Measurements from ENCODE around the gene RSPO4. TPM values are rescaled to one million over a fixed set of nuclear protein-coding genes. Genes with fewer than 3 reads are reported as not detected.

The RSPO4 gene
- total RNA-seq, 2 experiments from 2014 or later: 0.14 to 0.25 TPM

GRCh38 chr20:916125-916799 is 85.8 kb downstream of the RSPO4 start, which contains the start of gene ANGPT4:
ANGPT4 (minus strand) TSS chr20:916334; CDS start chr20:916214, 120 bp downstream.
- Mint-ChIP-seq H3K4me3 (no peak within 1 kb of the TSS), H3K27me3 (peaks cover 19% of the 10 kb centered on the region), H3K9me3 (no peaks in the 10 kb centered on the region), H3K36me3 (ENCODE audit: low read depth) (no peaks in the 10 kb centered on the region), H3K27ac (no peak within 1 kb of the TSS), H3K4me1 (ENCODE audit: low read depth) (no peaks in the 10 kb centered on the region)
- intact Hi-C loops (cut with DNase I, micrococcal nuclease): no loop called here
- ATAC-seq (ENCODE audit: poor library complexity) (no peak), DNase-seq (no peak)
- CTCF ChIA-PET: no interaction called here
- POLR2A ChIA-PET: no interaction called here
- no peaks in the 10 kb centered on the region for H3K36me3 ChIP-seq (ENCODE audit: insufficient read depth, low read length)
- TF ChIP-seq CTCF (IDR thresholded peaks at IDR 0.05): no peak
- H3K4me1 ChIP-seq (ENCODE audit: insufficient read depth, low read length): no peaks in the 10 kb centered on the region
- no peak within 1 kb of the TSS for H3K4me3 ChIP-seq (ENCODE audit: low read length)
- no peak within 1 kb of the TSS for H3K27ac ChIP-seq (ENCODE audit: low read depth in 1 of 2, low read length in 2 of 2)
- H3K27me3 ChIP-seq (ENCODE audit: control insufficient read depth in 1 of 2, insufficient read depth in 2 of 2, low read length in 2 of 2): no peaks in the 10 kb centered on the region
- H3K9me3 ChIP-seq (ENCODE audit: control insufficient read depth in 1 of 2, insufficient read depth in 1 of 2, low read length in 2 of 2): no peaks in the 10 kb centered on the region

DNA sequence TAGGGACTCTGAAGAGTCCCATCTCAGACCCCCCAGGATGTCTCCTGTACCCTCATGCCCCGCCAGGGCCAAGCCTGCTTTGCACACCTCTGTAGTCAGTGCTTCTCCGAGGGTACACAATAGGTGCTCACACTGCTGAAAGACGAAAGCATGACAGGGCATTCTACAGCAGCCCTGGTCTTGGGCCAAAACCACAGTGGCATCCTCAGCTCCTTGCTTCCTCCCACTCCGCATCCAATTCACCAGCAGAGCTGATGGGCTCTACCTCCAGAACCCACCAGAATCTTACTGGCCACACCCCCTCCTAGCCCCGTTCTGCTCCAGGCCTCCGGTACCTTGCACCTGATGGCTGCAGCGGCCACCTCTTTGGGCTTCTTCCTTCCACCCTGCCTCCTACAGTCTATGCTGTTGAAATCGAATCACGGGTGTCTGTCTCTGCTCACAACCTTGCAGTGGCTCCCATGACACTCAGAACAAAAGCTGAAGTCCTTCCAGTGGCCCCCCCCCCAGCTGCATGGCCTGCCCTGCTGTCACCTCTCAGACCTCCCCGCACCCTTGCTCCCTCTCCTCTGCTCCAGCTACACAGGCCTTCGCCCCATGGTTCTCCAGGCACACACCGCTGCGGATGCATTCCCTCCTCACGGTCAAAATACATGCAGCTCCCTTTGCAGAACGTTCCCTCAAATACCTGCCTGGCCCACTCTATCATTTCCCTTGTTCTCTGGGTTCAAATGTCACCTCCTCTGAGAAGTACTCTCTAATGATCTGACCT is 87.2 kb downstream of the RSPO4 start:
- Mint-ChIP-seq H3K4me3 (no peak overlapping the region), H3K36me3 (ENCODE audit: low read depth) (no peaks in the 10 kb centered on the region), H3K4me1 (ENCODE audit: low read depth) (no peaks in the 10 kb centered on the region), H3K9me3 (no peaks in the 10 kb centered on the region), H3K27me3 (peaks cover 19% of the 10 kb centered on the region), H3K27ac (no peak overlapping the region)
- CTCF ChIA-PET: no interaction called here
- no peak for ATAC-seq (ENCODE audit: poor library complexity)
- no peak for DNase-seq
- Histone ChIP-seq H3K27ac (ENCODE audit: low read depth in 1 of 2, low read length in 2 of 2) (no peak overlapping the region), H3K9me3 (ENCODE audit: control insufficient read depth in 1 of 2, insufficient read depth in 1 of 2, low read length in 2 of 2) (no peaks in the 10 kb centered on the region), H3K36me3 (ENCODE audit: insufficient read depth, low read length) (no peaks in the 10 kb centered on the region), H3K4me3 (ENCODE audit: low read length) (no peak overlapping the region), H3K4me1 (ENCODE audit: insufficient read depth, low read length) (no peaks in the 10 kb centered on the region), H3K27me3 (ENCODE audit: control insufficient read depth in 1 of 2, insufficient read depth in 2 of 2, low read length in 2 of 2) (no peaks in the 10 kb centered on the region)
- intact Hi-C loops (cut with DNase I, micrococcal nuclease): no loop called here
- no peak for TF ChIP-seq CTCF (IDR thresholded peaks at IDR 0.05)
- POLR2A ChIA-PET: no interaction called here

- Histone ChIP-seq H3K36me3 (ENCODE audit: insufficient read depth, low read length) (no peaks in the 10 kb centered on the region), H3K4me3 (ENCODE audit: low read length) (no peak overlapping the region), H3K4me1 (ENCODE audit: insufficient read depth, low read length) (no peaks in the 10 kb centered on the region), H3K9me3 (ENCODE audit: control insufficient read depth in 1 of 2, insufficient read depth in 1 of 2, low read length in 2 of 2) (no peaks in the 10 kb centered on the region), H3K27ac (ENCODE audit: low read depth in 1 of 2, low read length in 2 of 2) (no peak overlapping the region), H3K27me3 (ENCODE audit: control insufficient read depth in 1 of 2, insufficient read depth in 2 of 2, low read length in 2 of 2) (no peaks in the 10 kb centered on the region)
- ChIA-PET POLR2A (no interaction called here), CTCF (no interaction called here)
- H3K4me1 Mint-ChIP-seq (ENCODE audit: low read depth): no peaks in the 10 kb centered on the region
- intact Hi-C loops (cut with DNase I, micrococcal nuclease): no loop called here
- no peak for DNase-seq
- ATAC-seq (ENCODE audit: poor library complexity): no peak
- no peak for TF ChIP-seq CTCF (IDR thresholded peaks at IDR 0.05)
- no peaks in the 10 kb centered on the region for H3K9me3 Mint-ChIP-seq
- no peaks in the 10 kb centered on the region for H3K36me3 Mint-ChIP-seq (ENCODE audit: low read depth)
- H3K27me3 Mint-ChIP-seq: peaks cover 19% of the 10 kb centered on the region
- H3K4me3 Mint-ChIP-seq: no peak overlapping the region
- H3K27ac Mint-ChIP-seq: no peak overlapping the region
These were observed 88.7 kb downstream of the RSPO4 start for GRCh38 chr20:913306-913849.
